GM10266 (cell line): ENCODE data around the gene UGGT2.
"Not testable (repeated sequence)": the region's sequence is repeated elsewhere in the genome, so short reads cannot be mapped to it uniquely, and the experiment has no call there.

Experiments used
- DNase-seq: peaks from one replicate; pipeline ENCODE4 v3.0.0; 2012; ENCODE audit errors: extremely low spot score
- CTCF ChIP-seq: IDR thresholded peaks from 2 replicates; pipeline ENCODE4 v1.5.1; 2012; ENCODE audit warnings: mild to moderate bottlenecking, low read depth; ENCODE audit not compliant: control insufficient read depth, insufficient read depth; ENCODE audit errors: missing control alignments

Gene UGGT2

GRCh38 chr13:95858286-95859075 is 194.7 kb downstream of the UGGT2 start:
- no peak for TF ChIP-seq CTCF
- no peak for DNase-seq

- not testable (repeated sequence) for DNase-seq
These were observed 207.5 kb downstream of the UGGT2 start for GRCh38 chr13:95845656-95846055.

- TF ChIP-seq CTCF = no peak
- no peak for DNase-seq
These were observed 210.3 kb downstream of the UGGT2 start for GRCh38 chr13:95842898-95843297.

DNA sequence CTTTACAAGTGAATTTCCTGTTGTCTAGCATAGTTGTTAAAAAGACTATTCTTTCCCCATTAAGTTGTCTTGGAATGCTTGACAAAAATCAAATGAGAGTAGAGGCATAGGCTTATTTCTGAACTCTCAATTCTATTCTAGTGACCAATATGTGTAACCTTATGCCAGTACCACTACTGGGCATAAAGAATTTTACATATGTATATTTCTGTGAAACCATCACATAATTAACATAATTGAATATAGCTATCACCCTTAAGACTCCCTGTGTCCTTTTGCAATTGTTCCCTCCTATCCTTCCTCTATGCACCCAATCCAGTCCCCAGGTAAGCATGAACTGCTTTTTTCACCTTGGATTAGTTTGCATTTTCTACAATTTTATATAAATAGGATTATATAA is 211.3 kb downstream of the UGGT2 start:
- no peak for DNase-seq
- no peak for TF ChIP-seq CTCF

DNA sequence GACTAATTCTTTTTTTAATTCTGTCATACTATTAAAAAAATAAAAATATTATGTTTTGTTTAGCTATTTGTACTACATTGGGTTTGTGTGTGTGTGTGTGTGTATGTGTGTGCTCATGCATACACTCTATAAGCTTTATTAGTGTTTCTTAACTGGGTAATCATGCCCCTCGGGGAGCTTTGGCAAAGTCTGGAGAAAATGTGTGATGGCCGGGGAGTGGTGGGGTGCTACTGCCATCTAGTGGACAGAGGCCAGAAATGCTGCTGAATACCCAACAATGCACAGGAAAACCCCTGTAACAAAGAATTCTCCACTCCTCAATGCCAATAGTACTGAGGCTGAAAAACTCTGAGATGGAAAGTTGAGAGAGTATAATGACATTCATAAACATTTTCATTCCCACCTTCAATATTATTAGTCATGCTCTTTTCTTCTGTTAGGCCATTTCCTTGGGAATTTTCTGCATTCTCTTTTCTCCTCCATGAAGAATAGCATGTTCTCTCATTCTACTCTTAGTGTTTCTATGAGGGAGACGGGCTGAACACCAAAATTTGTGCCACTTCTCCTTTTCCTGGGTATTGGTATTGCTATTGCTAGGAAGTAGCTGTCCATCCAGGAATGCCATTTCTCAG is 219.0 kb downstream of the UGGT2 start:
- DNase-seq = peak; percentile 68
- peak; percentile 87 for TF ChIP-seq CTCF

DNA sequence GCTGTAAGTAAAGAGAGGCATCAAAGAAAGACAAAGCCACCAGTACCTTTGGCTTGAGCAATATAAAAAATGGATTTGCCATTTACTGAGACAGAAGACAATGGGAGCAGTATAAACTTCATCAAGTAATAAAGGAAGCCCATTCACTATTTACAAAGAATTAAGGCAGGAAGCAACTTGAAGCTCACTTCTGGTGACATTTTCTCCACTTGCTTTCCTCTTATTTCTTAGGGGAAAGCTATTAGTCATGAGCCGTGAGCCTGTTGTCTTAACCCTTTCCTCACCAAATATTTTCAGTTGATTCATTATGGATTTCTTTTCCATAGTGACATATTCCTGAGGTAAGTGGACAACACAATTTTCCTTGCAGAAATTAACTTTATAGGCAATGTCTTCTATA is 219.5 kb downstream of the UGGT2 start:
- DNase-seq = no peak
- TF ChIP-seq CTCF = no peak

DNA sequence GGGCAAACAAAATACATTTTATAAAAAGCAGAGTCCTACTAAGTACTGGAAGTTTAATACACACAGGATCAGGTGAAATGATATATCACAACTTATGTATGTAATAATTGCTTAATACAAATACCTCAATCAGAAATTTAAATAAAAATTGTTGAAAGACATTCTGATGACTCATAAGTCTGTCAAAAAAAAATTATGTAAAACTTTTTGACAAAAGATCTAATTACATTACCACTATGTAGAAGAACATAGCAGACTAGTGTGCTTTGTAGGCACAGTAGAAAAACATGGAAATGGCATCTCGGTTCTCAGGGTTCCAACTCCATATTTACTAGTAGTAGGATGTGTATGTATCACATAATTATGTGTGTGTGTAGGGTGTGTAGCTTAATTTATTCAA is 220.1 kb downstream of the UGGT2 start:
- TF ChIP-seq CTCF = no peak
- no peak for DNase-seq
